ENCODE results near the gene PTPRD. TPM values are rescaled to one million over a fixed set of nuclear protein-coding genes. Genes with fewer than 3 reads are reported as not detected.

PTPRD gene
- total RNA-seq, 4 donors from 2014 or later: 0.78 to 11.7 (median 1.6) TPM

DNA sequence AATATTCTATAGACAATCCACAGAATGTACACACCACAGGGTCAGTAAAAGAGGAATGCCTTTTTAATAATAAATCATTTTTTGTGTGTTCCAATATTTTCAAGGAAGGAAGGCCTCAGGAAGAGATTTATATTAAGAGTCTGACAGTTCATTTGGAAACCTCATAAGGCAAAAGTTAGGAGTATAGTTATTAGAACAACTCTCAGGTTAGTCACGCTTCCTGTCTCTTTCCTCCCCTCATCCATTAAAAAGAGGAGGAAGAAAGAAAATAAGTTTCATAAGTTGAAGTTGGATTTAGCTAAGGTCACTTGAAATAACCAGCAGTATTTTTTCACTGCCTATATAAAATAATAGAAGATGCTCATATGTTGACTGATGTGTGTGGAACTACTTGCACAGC, 863.2 kb downstream of the PTPRD start:
- Histone ChIP-seq H3K9me3 (no peaks in the 10 kb centered on the region), H3K4me1 (no peaks in the 10 kb centered on the region), H3K27me3 (no peaks in the 10 kb centered on the region), H3K4me3 (no peak overlapping the region), H3K27ac (no peak overlapping the region), H3K36me3 (no peaks in the 10 kb centered on the region)
- in situ Hi-C loops (cut with MboI; ENCODE audit: low sequenced_read_pairs in 4 of 4) (no loop called here), intact Hi-C loops (cut with DNase I; ENCODE audit: low total_unique reads) (no loop called here)
- no peak for ATAC-seq
- DNase-seq: no peak
- TF ChIP-seq, protein P1, sequence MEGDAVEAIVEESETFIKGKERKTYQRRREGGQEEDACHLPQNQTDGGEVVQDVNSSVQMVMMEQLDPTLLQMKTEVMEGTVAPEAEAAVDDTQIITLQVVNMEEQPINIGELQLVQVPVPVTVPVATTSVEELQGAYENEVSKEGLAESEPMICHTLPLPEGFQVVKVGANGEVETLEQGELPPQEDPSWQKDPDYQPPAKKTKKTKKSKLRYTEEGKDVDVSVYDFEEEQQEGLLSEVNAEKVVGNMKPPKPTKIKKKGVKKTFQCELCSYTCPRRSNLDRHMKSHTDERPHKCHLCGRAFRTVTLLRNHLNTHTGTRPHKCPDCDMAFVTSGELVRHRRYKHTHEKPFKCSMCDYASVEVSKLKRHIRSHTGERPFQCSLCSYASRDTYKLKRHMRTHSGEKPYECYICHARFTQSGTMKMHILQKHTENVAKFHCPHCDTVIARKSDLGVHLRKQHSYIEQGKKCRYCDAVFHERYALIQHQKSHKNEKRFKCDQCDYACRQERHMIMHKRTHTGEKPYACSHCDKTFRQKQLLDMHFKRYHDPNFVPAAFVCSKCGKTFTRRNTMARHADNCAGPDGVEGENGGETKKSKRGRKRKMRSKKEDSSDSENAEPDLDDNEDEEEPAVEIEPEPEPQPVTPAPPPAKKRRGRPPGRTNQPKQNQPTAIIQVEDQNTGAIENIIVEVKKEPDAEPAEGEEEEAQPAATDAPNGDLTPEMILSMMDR (IDR thresholded peaks at IDR 0.05 in 4 of 5, conservative IDR thresholded peaks at IDR 0.05 in 1 of 5): no peak
- TF ChIP-seq POLR2A (IDR thresholded peaks at IDR 0.05): no peak

- intact Hi-C loops (cut with DNase I; ENCODE audit: low total_unique reads) (no loop called here), in situ Hi-C loops (cut with MboI; ENCODE audit: low sequenced_read_pairs in 4 of 4) (no loop called here)
- Histone ChIP-seq H3K27me3 (no peaks in the 10 kb centered on the region), H3K9me3 (no peaks in the 10 kb centered on the region), H3K36me3 (no peaks in the 10 kb centered on the region), H3K4me3 (no peak overlapping the region), H3K4me1 (no peaks in the 10 kb centered on the region), H3K27ac (no peak overlapping the region)
- ATAC-seq (no peak), DNase-seq (no peak)
- TF ChIP-seq, protein P1 (IDR thresholded peaks at IDR 0.05 in 4 of 5, conservative IDR thresholded peaks at IDR 0.05 in 1 of 5): no peak
- no peak for TF ChIP-seq POLR2A (IDR thresholded peaks at IDR 0.05)
Observed at GRCh38 chr9:9747787-9748186, 865.0 kb downstream of the PTPRD start.

- no peak for ATAC-seq
- no peaks in the 10 kb centered on the region for H3K4me1 ChIP-seq
- no peak for DNase-seq
- no peaks in the 10 kb centered on the region for H3K9me3 ChIP-seq
- TF ChIP-seq, protein P1 (IDR thresholded peaks at IDR 0.05 in 4 of 5, conservative IDR thresholded peaks at IDR 0.05 in 1 of 5): no peak
- no peak for TF ChIP-seq POLR2A (IDR thresholded peaks at IDR 0.05)
- no peaks in the 10 kb centered on the region for H3K27me3 ChIP-seq
- intact Hi-C loops (cut with DNase I; ENCODE audit: low total_unique reads) (no loop called here), in situ Hi-C loops (cut with MboI; ENCODE audit: low sequenced_read_pairs in 4 of 4) (no loop called here)
- H3K4me3 ChIP-seq: no peak overlapping the region
- no peak overlapping the region for H3K27ac ChIP-seq
- no peaks in the 10 kb centered on the region for H3K36me3 ChIP-seq
Observed at GRCh38 chr9:9746826-9747225, 866.0 kb downstream of the PTPRD start.

GRCh38 chr9:9743822-9744221, 869.0 kb downstream of the PTPRD start:
- Histone ChIP-seq H3K4me3 (no peak overlapping the region), H3K9me3 (no peaks in the 10 kb centered on the region), H3K4me1 (no peaks in the 10 kb centered on the region), H3K27ac (no peak overlapping the region), H3K36me3 (no peaks in the 10 kb centered on the region), H3K27me3 (no peaks in the 10 kb centered on the region)
- intact Hi-C loops (cut with DNase I; ENCODE audit: low total_unique reads): no loop called here
- no peak for ATAC-seq
- in situ Hi-C loops (cut with MboI; ENCODE audit: low sequenced_read_pairs in 4 of 4): no loop called here
- no peak for DNase-seq
- no peak for TF ChIP-seq POLR2A (IDR thresholded peaks at IDR 0.05)
- TF ChIP-seq, protein P1 (IDR thresholded peaks at IDR 0.05 in 4 of 5, conservative IDR thresholded peaks at IDR 0.05 in 1 of 5): no peak

DNA sequence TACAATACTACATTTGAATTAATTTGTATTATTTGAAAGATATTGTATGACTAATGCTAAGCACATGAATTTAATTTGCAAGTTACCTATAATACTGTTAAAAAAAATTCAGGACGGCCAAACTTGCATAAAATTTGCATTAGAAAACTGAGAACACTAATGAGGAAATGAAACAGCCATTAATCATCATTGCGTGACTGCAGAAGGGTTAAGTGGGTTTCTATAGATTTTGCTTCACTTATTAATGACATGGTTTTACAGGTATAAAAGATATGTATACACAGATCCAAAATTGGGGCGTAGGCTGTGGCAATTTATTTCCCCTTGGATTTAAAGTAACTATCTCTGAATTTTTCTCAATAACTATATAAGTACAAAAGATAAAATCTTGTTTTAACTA, 882.6 kb downstream of the PTPRD start:
- no peak overlapping the region for H3K27ac ChIP-seq
- H3K4me1 ChIP-seq: no peaks in the 10 kb centered on the region
- H3K36me3 ChIP-seq: no peaks in the 10 kb centered on the region
- no peaks in the 10 kb centered on the region for H3K27me3 ChIP-seq
- H3K4me3 ChIP-seq: no peak overlapping the region
- no peak for ATAC-seq
- in situ Hi-C loops (cut with MboI; ENCODE audit: low sequenced_read_pairs in 4 of 4): no loop called here
- no peak for TF ChIP-seq POLR2A (IDR thresholded peaks at IDR 0.05)
- TF ChIP-seq, protein P1 (IDR thresholded peaks at IDR 0.05 in 4 of 5, conservative IDR thresholded peaks at IDR 0.05 in 1 of 5): no peak
- no peak for DNase-seq
- H3K9me3 ChIP-seq: no peaks in the 10 kb centered on the region
- intact Hi-C loops (cut with DNase I; ENCODE audit: low total_unique reads): no loop called here
